GM20000 (cell line): ENCODE data around the gene NANOS1.

Experiments
- DNase-seq: peaks from one replicate; pipeline ENCODE4 v3.0.0; 2012; ENCODE audit warnings: low spot score
- CTCF ChIP-seq: IDR thresholded peaks from 2 replicates; pipeline ENCODE4 v1.5.1; 2012; ENCODE audit warnings: mild to moderate bottlenecking, control low read depth; ENCODE audit errors: extremely low read depth, missing control alignments

NANOS1 gene

GRCh38 chr10:119080521-119081259 lies 51.2 kb downstream of the NANOS1 start, which contains the start of gene EIF3A:
Gene EIF3A, minus strand, starts transcription at chr10:119080817. Its CDS starts 141 bp downstream, at chr10:119080676.
- peak; percentile 96 for DNase-seq
- TF ChIP-seq CTCF, result no peak
